HG02970 (cell line): ENCODE data around the gene POLK.
"Not testable (repeated sequence)": the region's sequence is repeated elsewhere in the genome, so short reads cannot be mapped to it uniquely, and the experiment has no call there.

ENCODE experiments used
- ATAC-seq: cut with Tn5 transposase; IDR thresholded peaks from one replicate; pipeline ENCODE4 v1.9.1; 2021; ENCODE audit warnings: mild to moderate bottlenecking, moderate library complexity, moderate number of reproducible peaks; ENCODE audit not compliant: unreplicated experiment, low FRiP score

POLK gene

DNA sequence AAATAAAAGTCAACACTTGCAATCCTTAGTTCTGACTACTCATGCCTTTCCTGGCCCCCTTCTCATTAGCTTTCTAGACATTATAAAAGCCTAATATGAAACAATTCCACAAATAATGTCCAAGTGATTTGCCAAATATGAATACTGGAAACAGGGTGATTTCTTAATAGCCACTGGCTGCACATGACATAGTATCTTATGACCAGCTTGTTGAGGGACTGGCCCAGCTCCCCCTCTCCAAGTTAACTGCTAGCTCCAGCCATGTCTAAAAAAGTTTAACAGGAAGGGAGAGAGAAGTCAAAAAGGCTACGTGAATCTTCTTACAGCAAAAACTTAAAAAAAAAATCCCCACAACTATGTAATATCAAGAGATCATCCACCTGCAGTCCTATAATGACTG, 1.7 kb upstream of the POLK start:
- ATAC-seq, result no peak

DNA sequence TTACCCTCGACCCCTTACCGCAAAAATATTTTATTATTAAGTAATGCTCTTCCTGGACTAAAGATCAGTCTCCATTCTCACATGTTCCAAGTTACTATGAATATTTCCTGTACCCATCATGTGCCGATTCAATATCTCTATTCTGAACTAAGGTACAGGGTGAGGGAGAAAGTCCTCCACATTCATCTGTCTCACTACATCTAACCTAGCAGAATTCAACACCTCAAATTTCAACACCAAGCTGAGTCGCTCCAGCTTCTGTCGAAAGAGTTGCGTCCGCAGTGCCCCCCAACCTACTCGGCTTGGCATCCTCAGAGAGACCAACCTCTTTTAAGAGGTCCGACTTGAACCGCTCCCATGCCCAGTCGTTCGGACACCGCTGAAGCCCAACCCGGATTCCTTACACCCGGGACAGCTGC, 1.3 kb upstream of the POLK start:
- peak; percentile 2 for ATAC-seq

DNA sequence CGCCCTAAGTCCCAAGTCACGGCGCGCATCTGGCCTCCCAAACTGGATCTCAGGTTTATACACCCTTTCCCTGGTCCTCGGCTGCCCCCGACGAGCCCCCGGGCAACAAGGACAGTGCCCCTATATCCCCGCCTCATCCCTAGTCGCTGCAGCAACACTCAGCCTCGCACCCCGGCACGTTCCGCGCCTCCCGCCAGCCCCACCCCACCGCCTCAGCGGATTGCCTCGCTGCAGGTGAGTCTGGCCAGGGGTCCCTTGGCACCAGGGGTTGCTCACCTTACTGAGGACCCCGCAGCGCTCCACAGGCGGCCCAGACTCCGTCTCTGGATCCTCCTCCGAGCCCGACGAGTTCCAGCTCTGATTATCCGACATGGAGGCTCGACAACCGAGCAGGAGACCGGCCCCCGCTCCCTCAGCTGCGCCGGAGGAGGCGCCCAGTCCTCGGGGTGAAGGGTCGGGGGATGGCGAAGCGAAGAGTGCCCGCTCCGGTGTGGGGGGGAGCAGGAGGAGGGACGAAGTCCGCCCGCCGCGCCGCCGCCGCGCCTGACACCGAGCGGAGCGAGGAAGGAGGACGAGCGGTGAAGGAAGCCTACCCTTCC, 756 bp upstream of the POLK start:
- ATAC-seq, result peak; percentile 26

DNA sequence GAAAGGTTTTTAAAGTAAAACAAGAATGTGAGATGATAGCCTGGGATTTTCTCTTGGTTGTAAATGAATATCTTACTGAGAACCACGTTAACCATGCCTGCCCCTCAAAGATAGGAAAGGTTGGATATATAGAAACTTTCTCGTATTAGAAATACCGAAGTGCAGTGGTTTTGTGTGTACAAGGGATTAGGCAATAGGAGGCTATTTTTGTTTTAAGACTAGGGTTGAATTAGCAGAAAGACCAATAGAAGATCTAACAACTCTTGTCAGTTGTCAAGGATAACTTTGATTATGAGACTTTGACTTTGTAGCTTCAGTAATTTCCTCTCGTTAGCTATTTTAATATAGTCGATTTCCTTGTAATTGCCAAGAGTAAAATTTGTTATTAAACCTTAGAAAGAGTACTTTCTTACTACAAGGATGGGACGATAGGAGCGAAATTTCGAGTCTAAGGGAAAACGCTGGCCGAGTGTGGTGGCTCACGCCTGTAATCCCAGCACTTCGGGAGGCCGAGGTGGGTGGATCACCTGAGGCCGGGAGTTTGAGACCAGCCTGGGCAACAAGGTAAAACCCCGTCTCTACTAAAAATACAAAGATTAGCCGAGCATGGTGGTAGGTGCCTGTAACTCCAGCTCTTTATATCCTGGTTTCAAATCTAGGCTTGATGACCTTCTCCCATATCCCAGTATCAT, 838 bp downstream of the POLK start:
- ATAC-seq, result no peak

DNA sequence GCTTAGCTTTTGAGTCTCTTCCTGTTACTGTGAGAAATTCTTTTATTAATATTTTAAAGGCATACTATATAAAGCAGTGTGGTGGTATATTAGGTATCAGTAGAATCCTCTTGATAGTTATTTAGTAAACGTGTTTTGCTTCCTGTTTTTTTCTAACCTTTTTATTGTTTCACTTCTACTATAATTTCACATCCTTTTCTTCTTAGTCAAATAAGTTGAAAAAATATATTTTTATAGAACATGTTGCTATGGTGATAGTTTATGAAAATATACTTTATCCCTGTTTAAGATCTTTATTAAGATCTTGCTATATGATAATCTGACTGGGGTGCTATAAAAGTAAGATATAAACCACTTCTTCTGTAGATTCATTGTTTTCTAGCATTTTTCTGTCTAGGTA, 2.1 kb downstream of the POLK start:
- no peak for ATAC-seq

DNA sequence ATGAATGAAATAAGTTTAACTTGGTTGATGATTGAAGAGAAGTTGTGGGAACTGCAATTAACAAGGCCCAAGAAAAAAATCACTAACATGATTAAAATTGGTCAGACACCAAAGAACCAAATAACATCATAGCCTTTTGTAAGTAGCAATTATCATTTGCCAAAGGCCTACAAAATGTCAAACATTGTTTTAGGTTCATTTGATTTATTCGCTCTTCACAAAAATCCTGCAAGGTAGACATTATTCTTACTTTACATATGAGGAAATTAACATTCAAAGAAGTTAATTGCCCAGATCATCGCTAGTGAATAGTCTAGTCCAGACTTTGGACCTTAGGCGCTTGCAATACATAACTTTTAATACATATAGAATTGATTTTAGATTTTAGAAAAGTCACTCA, 2.6 kb downstream of the POLK start:
- ATAC-seq, result no peak

DNA sequence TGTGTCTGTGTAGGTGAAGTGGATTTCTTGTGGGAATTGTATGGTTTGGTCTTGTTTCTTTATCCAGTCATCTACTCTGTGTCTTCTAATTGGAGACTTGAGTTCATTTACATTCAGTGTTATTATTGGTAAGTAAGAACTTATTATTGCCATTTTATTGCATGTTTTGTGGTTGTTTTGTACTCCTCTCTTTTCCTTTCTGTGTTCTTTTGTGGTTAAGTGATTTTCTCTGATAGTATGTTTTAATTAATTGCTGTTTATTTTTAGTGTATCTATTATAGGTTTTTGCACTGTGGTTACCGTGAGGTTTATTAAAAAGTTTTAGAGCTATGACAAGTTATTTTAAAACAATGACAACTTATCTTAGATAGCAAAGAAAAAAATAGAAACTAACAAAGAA, 8.1 kb downstream of the POLK start:
- no peak for ATAC-seq

DNA sequence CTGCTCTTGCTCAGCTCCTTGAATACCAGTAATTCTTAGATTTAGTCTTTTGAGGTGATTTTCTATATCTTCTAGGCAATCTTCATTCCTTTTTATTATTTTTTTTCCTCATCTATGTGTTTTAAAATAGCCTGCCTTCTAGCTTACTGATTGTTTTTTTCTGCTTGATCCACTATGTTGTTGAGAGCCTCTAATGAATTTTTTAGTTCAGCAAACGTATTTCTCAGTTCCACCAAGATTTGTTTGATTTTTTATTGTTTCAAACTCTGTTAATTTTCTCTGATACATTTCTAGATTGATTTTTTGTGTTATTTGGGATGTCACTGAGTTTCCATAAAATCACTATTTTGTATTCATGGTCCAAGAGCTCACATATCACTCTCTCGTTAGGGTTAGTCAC, 9.5 kb downstream of the POLK start:
- no peak for ATAC-seq

DNA sequence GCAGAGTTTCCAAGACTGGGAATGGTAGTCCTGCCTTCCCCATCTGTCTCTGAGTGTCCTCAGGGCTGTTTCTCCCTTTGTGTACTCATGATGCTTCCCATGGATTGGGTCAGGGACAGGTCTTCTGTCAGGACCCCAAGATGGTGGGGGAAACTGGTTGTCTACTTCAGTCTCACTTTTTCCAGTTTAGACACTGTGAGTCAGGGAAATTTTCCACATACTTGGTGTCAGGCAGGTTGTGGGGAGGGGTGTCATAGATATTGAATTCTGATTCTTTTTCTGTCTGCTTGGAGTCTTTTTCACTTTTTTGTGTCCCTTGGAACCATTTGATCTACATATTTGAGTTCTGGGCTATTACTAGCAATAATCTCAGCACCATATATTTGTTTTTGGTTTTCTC, 10.3 kb downstream of the POLK start:
- ATAC-seq, result no peak

DNA sequence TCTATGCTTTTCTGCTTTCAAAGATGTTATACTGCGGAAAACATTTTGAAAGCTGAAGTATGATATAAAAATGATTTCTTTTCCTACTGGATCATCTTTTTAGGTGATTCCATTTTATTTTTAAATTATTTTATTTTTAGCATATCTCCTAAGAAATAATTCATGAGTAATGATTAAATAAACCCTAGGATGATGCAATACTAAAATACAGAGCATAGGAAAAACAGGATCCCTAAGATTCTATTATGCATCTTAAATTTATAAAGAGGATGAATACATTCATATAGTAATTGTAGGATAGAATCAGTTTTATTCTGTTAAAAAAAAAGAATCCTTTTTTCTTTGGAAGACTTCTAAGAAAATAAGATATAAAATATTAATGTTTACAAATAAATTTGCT, 10.9 kb downstream of the POLK start:
- no peak for ATAC-seq

DNA sequence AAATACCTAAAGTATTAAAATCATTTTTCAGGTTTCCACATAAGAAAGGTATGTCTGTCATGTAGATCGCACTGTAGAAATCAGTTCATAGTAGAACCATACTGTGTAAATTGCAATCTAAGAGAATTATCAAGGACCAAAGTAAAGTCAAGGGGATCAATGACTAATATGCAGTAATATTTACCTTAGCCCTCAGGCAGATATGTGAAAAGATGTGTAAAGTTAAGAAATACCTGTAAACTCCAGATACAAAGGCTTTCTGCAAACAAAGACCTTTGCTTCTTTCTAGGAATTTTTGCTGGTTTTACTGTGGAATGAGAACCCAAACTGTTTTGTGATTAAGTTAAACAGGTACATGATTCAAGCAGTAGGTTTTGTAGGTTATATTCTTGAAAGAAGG, 11.6 kb downstream of the POLK start:
- ATAC-seq, result no peak

DNA sequence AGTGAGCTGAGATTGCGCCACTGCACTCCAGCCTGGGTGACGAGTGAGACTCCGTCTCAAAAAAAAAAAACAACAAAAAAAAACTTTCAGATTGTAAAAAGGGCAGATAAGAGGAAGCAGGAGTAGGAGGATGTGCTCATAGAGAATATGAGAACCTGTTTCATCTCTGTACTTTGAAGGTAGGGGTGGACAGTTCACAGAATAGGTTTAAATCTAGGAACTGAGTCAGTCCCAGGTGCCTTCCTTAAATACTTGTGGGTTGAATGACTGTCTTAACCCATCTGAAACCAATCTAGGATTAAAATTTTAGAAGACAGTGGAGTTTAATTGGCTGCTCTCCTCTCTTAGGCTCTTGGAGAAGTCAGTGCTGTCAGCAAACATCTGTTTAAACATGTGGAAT, 12.4 kb downstream of the POLK start:
- no peak for ATAC-seq

DNA sequence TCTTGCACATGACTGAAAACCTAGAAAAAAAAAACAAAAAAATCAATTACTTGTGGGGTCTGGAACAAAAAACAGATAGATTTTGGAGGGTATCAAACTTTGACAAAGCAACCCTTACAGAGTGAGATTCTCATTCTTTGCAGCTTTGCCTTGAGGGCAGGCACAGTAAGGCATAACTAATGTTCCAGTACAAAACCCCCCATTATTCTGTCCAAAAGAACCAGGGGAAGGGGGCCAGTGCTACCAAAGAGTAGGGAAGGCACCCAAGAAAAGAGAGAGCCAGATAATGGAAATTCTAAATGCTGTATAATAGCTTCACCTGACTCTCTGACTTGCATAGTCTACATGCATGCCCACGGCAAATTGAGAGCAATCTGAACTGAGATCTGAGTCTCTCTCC, 12.9 kb downstream of the POLK start:
- ATAC-seq, result no peak

DNA sequence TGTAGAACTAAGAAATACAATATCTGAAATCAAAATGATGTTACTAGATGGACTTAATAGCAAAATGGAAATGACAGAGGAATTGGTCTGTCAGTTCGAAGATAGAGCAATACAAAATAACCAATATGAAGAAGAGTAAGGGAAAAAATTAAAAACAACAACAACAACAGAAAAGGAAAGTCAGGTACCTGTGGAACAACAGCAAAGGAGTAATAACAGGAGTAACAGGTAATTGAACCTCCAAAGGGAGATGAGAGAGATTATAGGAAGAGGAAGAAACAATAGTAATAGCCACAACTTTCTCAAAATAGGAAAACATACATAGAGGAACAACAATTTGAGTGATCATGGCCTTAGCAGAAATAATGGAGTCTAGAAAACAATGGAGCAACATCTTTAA, 13.7 kb downstream of the POLK start:
- ATAC-seq, result no peak

DNA sequence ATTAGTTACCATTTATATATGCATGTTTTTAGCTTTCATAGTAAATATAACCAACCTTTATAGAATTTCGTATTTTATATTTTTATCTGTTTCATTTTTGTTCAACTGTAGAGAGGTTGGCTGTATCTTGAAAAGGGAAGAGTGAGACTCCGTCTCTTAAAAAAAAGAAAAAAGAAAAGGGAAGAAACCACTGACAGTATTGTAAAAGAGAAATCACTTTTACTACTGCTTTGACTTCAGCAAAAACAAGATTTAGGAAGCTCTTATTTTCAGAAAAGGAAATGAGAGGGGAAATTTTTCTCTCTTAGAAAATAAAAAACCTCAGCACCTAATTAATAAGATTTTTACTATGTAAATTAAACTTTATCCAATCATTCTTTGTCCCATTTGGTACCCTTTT, 14.4 kb downstream of the POLK start:
- ATAC-seq, result no peak

DNA sequence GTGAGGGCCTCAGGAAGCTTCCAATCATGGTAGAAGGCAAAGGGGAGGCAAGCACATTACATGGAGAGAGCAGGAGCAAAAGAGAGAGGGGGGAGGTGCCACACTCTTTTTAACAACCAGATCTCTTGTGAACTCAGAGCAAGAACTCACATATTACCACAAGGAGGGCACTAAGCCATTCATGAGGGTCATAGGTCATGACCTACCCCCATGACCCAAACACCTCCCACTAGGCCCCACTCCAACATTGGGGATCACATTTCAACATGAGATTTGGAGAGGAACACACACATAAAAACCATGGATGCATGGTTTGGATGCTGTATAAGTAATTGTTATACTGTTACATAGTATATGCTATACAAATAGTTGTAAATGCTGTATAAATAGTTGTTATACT, 17.5 kb downstream of the POLK start:
- ATAC-seq, result no peak

DNA sequence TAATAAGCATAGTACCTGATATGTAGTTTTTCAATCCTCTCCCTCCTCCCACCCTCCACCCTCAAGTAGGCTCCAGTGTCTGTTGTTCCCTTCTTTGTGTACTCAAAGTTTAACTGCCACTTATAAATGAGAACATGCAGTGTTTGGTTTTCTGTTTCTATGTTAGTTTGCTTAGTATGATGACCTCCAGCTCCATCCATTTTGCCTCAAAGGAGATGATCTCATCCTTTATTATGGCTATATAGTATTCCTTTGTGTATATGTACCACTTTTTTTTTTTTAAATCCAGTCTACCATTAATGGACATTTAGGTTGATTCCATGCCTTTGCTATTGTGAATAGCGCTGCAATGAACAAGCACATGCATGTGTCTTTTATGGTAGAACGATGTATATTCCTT, 20.5 kb downstream of the POLK start:
- no peak for ATAC-seq

DNA sequence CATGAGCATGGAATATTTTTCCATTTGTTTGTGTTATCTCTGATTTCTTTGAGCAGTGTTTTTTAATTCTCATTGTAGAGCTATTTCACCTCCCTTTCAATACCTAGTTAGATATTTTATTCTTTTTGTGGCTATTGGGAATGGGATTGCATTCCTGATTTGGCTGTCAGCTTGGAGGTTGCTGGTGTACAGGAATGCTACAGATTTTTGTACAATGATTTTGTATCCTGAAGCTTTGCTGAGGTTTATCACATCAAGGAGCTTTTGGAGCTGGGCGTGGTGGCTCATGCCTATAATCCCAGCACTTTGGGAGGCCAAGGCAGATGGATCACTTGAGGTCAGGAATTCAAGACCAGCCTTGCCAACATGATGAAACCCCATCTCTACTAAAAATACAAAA, 22.0 kb downstream of the POLK start:
- not testable (repeated sequence) for ATAC-seq

DNA sequence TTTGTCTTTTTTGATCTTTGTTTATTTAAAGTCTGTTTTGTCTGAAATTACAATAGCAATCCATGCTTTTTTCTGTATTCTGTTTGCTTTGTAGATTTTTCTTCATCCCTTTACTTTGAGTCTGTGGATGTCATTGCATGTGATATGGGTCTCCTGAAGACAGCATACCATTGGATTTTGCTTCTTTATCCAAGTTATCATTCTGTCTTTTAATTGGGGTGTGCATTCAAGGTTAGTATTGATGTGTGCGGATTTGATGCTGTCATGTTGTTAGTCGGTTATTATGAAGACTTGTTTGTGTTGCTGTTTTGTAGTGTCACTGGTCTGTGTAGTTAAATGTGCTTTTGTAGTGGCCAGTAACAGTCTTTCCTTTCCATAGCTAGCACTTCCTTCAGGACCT, 23.0 kb downstream of the POLK start:
- ATAC-seq, result no peak

DNA sequence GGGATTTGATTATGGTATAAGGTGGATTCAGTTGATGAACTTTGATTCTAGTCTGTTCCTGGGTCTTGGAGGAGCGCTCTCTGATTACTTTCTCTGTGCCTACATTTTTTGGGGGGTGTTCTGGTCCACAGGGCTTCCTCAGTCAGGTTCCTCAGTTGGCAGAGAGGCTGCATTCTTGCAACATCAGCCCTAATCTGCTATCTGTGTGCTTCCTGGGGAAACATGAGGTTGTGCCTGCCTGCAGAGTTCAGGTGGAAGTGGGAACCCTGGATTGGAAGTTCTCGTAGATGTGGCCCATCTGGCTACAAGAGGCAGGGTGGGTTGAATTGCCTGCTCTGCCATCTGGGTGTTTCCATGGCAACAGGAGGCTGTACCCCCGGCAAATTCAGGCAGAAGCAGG, 24.5 kb downstream of the POLK start:
- ATAC-seq, result no peak

DNA sequence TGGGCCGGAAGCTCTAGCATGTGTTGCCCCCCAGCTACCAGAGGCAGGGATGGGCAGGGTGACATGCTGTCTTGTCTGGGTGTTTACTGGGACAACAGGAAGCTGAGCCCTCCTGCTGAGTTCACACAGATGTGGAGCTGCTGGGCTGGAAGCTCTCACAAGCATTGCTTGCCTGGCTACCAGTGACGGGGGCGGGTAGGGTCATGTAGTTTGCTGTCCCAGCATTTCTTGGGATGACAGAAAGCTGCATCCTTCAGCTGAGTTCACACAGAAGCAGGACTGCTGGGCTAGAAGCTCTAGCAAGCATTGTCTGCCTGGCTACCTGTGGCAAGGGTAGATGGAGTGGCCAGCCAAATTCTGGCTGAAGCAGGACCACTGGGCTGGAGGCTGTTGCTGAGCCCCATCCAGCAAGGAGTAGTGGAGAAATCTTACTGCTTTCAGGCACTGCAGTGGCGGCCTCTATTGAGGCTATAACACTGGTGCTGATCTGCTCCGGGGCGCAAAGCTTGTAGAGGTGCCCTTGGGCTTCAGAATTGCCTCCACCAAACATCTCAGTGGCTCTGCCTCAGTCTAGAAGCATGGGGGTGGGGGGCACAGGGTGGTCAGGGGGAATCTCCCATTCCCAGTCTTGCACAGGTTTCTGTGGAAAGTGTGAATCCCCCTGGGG, 25.1 kb downstream of the POLK start:
- no peak for ATAC-seq

DNA sequence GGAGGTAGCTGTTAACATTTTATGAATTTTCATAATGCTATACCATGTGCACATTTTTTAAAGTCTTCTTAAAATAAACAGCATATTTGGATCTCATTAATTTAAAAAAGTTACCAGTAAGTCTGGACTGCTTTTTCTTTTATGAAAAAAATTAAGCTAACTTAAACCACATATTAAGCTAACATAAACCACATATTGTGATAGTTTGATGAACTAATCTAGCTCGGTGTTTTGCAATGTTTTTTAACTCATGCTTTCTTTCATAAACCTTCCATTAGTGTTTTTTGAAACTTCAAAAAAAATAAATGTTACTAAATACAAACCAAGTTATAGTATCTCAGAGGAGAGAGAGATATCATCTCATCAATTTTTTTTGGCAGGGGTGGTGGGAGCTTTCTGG, 26.5 kb downstream of the POLK start:
- ATAC-seq, result no peak
